GM12878 (cell line): Measurements from ENCODE around the gene MFSD12. TPM values are rescaled to one million over a fixed set of nuclear protein-coding genes. Genes with fewer than 3 reads are reported as not detected.
A peak's percentile ranks its signal among the peaks of the same experiment; 100 is the strongest.

Experiments
- ATAC-seq: fragments of 200-7000 bp; cut with Tn5 transposase; 3 replicates; pipeline ENCODE4 v1.9.1; 2020; ENCODE audit warnings: mild to moderate bottlenecking, moderate library complexity
- BruUV-seq: library from RNA; stranded (reverse); fragments of 400-500 nt; replicated peaks from 2 replicates; lab custom pipeline; 2021; lab: Mats Ljungman, UMichigan
- CTCF ChIA-PET: fragments of 300-600 bp; sonication (Branson Sonifier 250); formaldehyde crosslinking; extraction: SDS; loops from one replicate; lab custom pipeline; 2021; ENCODE audit warnings: inconsistent platforms; lab: Yijun Ruan, JAX
- POLR2A ChIA-PET: fragments of 350-600 bp; formaldehyde crosslinking; extraction: SDS; loops from one replicate; lab custom pipeline; 2021; ENCODE audit warnings: inconsistent platforms; lab: Charles Lee
- RAD21 ChIA-PET: fragments of 300-600 bp; sonication (Branson Sonifier 250); formaldehyde crosslinking; loops from one replicate; lab custom pipeline; 2023; ENCODE audit warnings: antibody characterized with exemption; ENCODE audit not compliant: unreplicated experiment; lab: Charles Lee
- SMC1A ChIA-PET: fragments of 300-600 bp; sonication (Branson Sonifier 250); formaldehyde crosslinking; loops from one replicate; lab custom pipeline; 2023; ENCODE audit not compliant: unreplicated experiment, uncharacterized antibody; lab: Charles Lee
- DNase-seq: peaks from one replicate; pipeline ENCODE4 v3.0.0-alpha.2; 2011; ENCODE audit warnings: low read depth, low spot score
- FAIRE-seq: peaks from 3 replicates; lab custom pipeline; 2011; peaks lifted over from hg19 to GRCh38; lab: Jason Lieb, UNC
- H2AFZ ChIP-seq: 2 replicates; pipeline ENCODE4 v1.6.0; 2011; ENCODE audit warnings: low read depth, low read length, control low read depth; ENCODE audit not compliant: control insufficient read depth
- H3K27ac ChIP-seq: 2 replicates; pipeline ENCODE4 v1.5.1; 2011; ENCODE audit warnings: control low read depth; ENCODE audit not compliant: control insufficient read depth, insufficient read depth
- H3K27me3 ChIP-seq, 2 experiments: replicated peaks in 1 of 2; 2 replicates each; pipeline versions ENCODE4 v1.6.0 to v1.6.1; 2011; ENCODE audit warnings: low read length in 1 of 2; ENCODE audit not compliant: control insufficient read depth in 2 of 2, insufficient read depth in 2 of 2
- H3K36me3 ChIP-seq, 2 experiments: 2 replicates each; pipeline ENCODE4 v1.5.1; 2011; ENCODE audit warnings: low read length in 1 of 2; ENCODE audit not compliant: control insufficient read depth in 2 of 2, insufficient read depth in 2 of 2
- H3K4me1 ChIP-seq: 2 replicates; pipeline ENCODE4 v1.6.1; 2011; ENCODE audit warnings: mild to moderate bottlenecking, low read length, moderate library complexity, mixed read lengths; ENCODE audit not compliant: control insufficient read depth, insufficient read depth
- H3K4me2 ChIP-seq: 2 replicates; pipeline ENCODE4 v1.6.0; 2011; ENCODE audit warnings: control low read depth; ENCODE audit not compliant: control insufficient read depth, insufficient read depth
- H3K4me3 ChIP-seq: fragments of 200-600 bp; sonication (generic); 2 replicates; pipeline ENCODE4 v1.5.1; 2016
- H3K79me2 ChIP-seq: 2 replicates; pipeline ENCODE4 v1.6.0; 2011; ENCODE audit warnings: low read length; ENCODE audit not compliant: control insufficient read depth, insufficient read depth
- H3K9ac ChIP-seq: 2 replicates; pipeline ENCODE4 v1.8.0; 2011; ENCODE audit warnings: low read length, control low read depth, mixed read lengths; ENCODE audit not compliant: control insufficient read depth, insufficient read depth
- H3K9me3 ChIP-seq: replicated peaks from 3 replicates; pipeline ENCODE4 v1.5.1; 2011; ENCODE audit warnings: mild to moderate bottlenecking, low read length; ENCODE audit not compliant: control insufficient read depth, insufficient read depth
- H4K20me1 ChIP-seq: 2 replicates; pipeline ENCODE4 v1.6.0; 2011; ENCODE audit not compliant: control insufficient read depth, insufficient read depth
- CEBPB ChIP-seq, 2 experiments: fragments of 150-350 bp in 1 of 2; IDR thresholded peaks; 2 replicates each; pipeline ENCODE4 v1.6.1; 2012 to 2014; ENCODE audit warnings: low read depth in 2 of 2, low read length in 2 of 2, borderline replicate concordance in 1 of 2, inconsistent platforms in 1 of 2
- POLR2A ChIP-seq: IDR thresholded peaks from 2 replicates; pipeline ENCODE4 v1.6.1; 2011; ENCODE audit warnings: low read depth, mild to moderate bottlenecking, low read length
- POLR2AphosphoS5 ChIP-seq: IDR thresholded peaks from 2 replicates; pipeline ENCODE4 v1.6.1; 2011; ENCODE audit warnings: mild to moderate bottlenecking, low read length, inconsistent platforms
- TBL1XR1 ChIP-seq: IDR thresholded peaks from 2 replicates; pipeline ENCODE4 v1.6.1; 2012; ENCODE audit warnings: low read depth, low read length, improper control_type of control experiment
- WGBS: methylation state at CpG from one replicate; pipeline ENCODE4 v1.1.6; 2016; ENCODE audit warnings: low lambda C conversion rate; ENCODE audit not compliant: insufficient replicate concordance, insufficient coverage; ENCODE audit errors: missing lambda C conversion rate; 5-methylcytosine and 5-hydroxymethylcytosine counted together
- in situ Hi-C: fragments of 300-500 bp; cut with MboI; formaldehyde crosslinking; loops from 9 replicates; pipeline ENCODE4 v1.14.3; 2018; ENCODE audit warnings: mixed read lengths
- intact Hi-C: fragments of 100-400 bp; cut with micrococcal nuclease; formaldehyde crosslinking; loops from one replicate; pipeline ENCODE4 v1.14.2; 2022; ENCODE audit not compliant: unreplicated experiment
- polyA plus RNA-seq, 11 experiments: library from polyadenylated mRNA; depleted of rRNA in 4 of 11; unstranded in 6 of 11; stranded (reverse) in 5 of 11; fragments of >200 nt; fragmentation: Nextera tagmentation in 4 of 11; fragmentation: Illumina TruSeq in 1 of 11; extraction: Ambion mirVana in 4 of 11; extraction: Trizol in 1 of 11; gene quantifications; 1 replicate in 1 of 11; 2 replicates in 10 of 11; pipeline versions ENCODE4 v1.2.1 to v1.2.3, GENCODE V29; 2011 to 2016; ENCODE audit warnings: inconsistent platforms in 2 of 11, missing spikeins in 2 of 11, low read depth in 1 of 11
- total RNA-seq, 4 experiments: library from RNA; depleted of rRNA in 3 of 4; stranded (reverse); fragments of >200 nt in 3 of 4; fragmentation: Illumina TruSeq in 1 of 4; extraction: Trizol in 1 of 4; gene quantifications; 2 replicates each; pipeline versions ENCODE4 v1.2.1 to v1.2.3, GENCODE V29; 2013 to 2021
- TF ChIP-seq, protein P1 (sequence below): IDR thresholded peaks from 2 replicates; pipeline ENCODE4 v1.6.1; 2011; ENCODE audit warnings: borderline replicate concordance, low read depth, mild to moderate bottlenecking, moderate library complexity, low read length; ENCODE audit not compliant: insufficient read depth, poor library complexity, severe bottlenecking

Gene MFSD12
- total and polyA plus RNA-seq, 10 of the 15 experiments (the other 5 are each of a cell fraction or from before 2014, with no cell fraction given): 0.58 to 65.9 (median 16.8) TPM

DNA sequence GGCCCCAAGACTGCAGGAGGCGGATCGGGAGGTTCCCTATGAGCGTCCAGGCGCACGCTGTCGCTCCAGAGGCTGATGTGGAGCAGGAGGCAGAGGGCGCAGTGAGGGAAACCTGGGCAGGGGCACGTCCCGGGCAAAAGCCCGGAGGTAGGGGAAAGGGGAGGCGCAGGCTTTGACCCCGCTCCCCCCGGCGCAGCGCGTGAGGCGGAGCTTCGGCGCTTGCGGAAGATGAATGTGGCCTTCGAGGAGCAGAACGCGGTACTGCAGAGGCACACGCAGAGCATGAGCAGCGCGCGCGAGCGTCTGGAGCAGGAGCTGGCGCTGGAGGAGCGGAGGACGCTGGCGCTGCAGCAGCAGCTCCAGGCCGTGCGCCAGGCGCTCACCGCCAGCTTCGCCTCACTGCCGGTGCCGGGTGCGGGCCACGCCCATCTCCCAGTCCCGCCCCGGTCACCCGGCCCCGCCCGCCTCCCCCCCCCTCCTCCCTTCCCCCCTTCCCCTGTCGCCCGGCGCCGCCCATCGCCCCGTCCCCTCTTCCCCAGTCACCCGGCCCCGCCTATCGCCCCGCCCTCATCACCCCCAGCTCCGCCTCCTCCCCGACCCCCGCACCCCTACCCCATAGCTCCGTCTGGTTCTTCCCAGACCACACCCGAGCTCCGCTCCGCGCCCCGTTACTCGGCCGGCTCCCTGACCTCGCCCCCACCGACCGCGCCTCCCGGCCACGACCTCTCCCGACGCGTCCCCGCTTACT is 19.5 kb upstream of the MFSD12 start:
- FAIRE-seq (no peak), ATAC-seq (no peak), DNase-seq (no peak)
- Histone ChIP-seq H3K4me3 (no peak overlapping the region), H4K20me1 (no peaks in the 10 kb centered on the region), H3K79me2 (peaks cover 3% of the 10 kb centered on the region), H3K27me3 (no peaks in the 10 kb centered on the region), H3K27ac (no peak overlapping the region), H3K4me1 (peaks cover 3% of the 10 kb centered on the region), H3K36me3 (no peaks in the 10 kb centered on the region; a peak in 2 of 4 replicates), H3K9ac (no peak overlapping the region), H3K9me3 (no peaks in the 10 kb centered on the region), H2AFZ (no peak overlapping the region), H3K4me2 (no peak overlapping the region)
- no TSS peak for BruUV-seq
- ChIA-PET RAD21 (no interaction called here), SMC1A (no interaction called here), CTCF (no interaction called here), POLR2A (no interaction called here)
- in situ Hi-C loops: no loop called here
- over 99% methylated on average over 25 of the region's 78 CpGs for WGBS
- TF ChIP-seq, protein P1, sequence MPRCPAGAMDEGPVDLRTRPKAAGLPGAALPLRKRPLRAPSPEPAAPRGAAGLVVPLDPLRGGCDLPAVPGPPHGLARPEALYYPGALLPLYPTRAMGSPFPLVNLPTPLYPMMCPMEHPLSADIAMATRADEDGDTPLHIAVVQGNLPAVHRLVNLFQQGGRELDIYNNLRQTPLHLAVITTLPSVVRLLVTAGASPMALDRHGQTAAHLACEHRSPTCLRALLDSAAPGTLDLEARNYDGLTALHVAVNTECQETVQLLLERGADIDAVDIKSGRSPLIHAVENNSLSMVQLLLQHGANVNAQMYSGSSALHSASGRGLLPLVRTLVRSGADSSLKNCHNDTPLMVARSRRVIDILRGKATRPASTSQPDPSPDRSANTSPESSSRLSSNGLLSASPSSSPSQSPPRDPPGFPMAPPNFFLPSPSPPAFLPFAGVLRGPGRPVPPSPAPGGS: peak; percentile 12
- TF ChIP-seq TBL1XR1: no peak
- TF ChIP-seq POLR2A: peak; percentile 26; the same call in 1 of the 2 replicates
- intact Hi-C loops: no loop called here

DNA sequence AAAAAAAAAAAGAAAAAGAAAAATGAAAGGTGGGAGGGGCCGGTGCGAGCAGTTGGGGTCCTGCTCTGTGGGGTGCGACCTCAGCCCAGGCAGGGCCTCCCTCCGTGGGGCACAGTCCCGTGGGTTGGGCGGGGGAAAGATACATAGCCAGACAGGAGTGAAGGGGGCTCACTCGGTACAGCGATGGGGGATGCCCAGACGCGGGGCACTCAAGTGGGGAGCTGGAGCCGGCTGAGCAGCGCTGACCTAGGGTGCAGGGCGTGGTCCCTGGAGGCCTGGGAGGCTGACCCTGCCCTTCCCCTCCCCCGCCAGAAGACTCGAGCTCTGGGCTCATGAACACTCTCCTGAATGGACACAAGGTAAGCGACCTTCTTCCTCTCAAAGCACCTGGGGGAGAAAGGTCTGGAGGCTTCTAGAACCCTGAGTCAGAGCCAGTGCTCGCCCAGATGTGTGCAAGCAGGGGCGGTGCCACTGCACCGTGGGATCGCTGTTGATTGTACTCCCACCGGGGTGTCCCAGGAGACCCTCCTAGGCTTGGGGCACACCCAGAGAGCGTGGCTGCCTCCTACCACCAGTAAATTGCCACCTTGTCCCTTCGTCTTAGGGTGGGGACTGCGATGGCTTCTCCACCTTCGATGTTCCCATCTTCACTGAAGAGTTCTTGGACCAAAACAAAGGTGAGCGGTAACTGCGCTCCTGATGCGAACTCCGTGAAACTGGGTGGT is 18.7 kb upstream of the MFSD12 start:
- DNase-seq: no peak
- peaks cover 3% of the 10 kb centered on the region for H3K79me2 ChIP-seq
- intact Hi-C loops: no loop called here
- ATAC-seq: no peak
- no peaks in the 10 kb centered on the region for H3K9me3 ChIP-seq
- H3K4me3 ChIP-seq: no peak overlapping the region
- BruUV-seq: no TSS peak
- H3K27ac ChIP-seq: no peak overlapping the region
- H3K9ac ChIP-seq: no peak overlapping the region
- TF ChIP-seq CEBPB (IDR thresholded peaks at IDR 0.05; ENCODE audit: borderline replicate concordance in 1 of 2, low read depth in 2 of 2, low read length in 2 of 2): no peak
- TF ChIP-seq POLR2AphosphoS5: peak; percentile 21; the same call in 1 of the 2 replicates
- H3K4me1 ChIP-seq: peaks cover 3% of the 10 kb centered on the region
- FAIRE-seq: no peak
- no peak overlapping the region for H2AFZ ChIP-seq
- no peaks in the 10 kb centered on the region; a peak in 2 of 4 replicates for H3K36me3 ChIP-seq
- CTCF ChIA-PET: interaction anchor here (0.8 to 1.0 kb wide), 2 partner anchors 9 to 271 kb away, joined by 3 to 4 read pairs; partner anchors contain the start of gene GIPC3
- POLR2A ChIA-PET: no interaction called here
- SMC1A ChIA-PET: no interaction called here
- WGBS: 91% methylated on average over 26 of the region's 29 CpGs
- RAD21 ChIA-PET: no interaction called here
- no peaks in the 10 kb centered on the region for H3K27me3 ChIP-seq
- H4K20me1 ChIP-seq: no peaks in the 10 kb centered on the region
- in situ Hi-C loops: no loop called here
- no peak overlapping the region for H3K4me2 ChIP-seq
